Stimulated activated CD4-positive, alpha-beta T cell treated with anti-CD3 and anti-CD28 coated beads, Interleukin-1b, Interleukin-23, amount 100 ng/mL, for 24 hours (primary cell): Measurements from ENCODE around the gene EXOC3L4.

Experiments
- DNase-seq, 4 experiments: peaks; one replicate each; pipeline ENCODE4 v3.0.0-alpha.2; 2020; ENCODE audit warnings: low read depth in 4 of 4, low spot score in 1 of 4

Gene EXOC3L4

GRCh38 chr14:103131580-103131979, 37.1 kb downstream of the EXOC3L4 start:
- no peak for DNase-seq

- DNase-seq = no peak
These were observed 38.1 kb downstream of the EXOC3L4 start for GRCh38 chr14:103132381-103133209.

- no peak for DNase-seq
These were observed 39.0 kb downstream of the EXOC3L4 start for GRCh38 chr14:103133210-103134140.

- no peak for DNase-seq
These were observed 39.9 kb downstream of the EXOC3L4 start for GRCh38 chr14:103134405-103134804.

- no peak for DNase-seq
These were observed 40.4 kb downstream of the EXOC3L4 start for GRCh38 chr14:103134919-103135318.

- no peak for DNase-seq
These were observed 41.1 kb downstream of the EXOC3L4 start for GRCh38 chr14:103135333-103136260.

GRCh38 chr14:103136388-103137271, 42.1 kb downstream of the EXOC3L4 start:
- DNase-seq = no peak

- DNase-seq = no peak
These were observed 43.3 kb downstream of the EXOC3L4 start for GRCh38 chr14:103137689-103138300.

GRCh38 chr14:103138301-103139131, 44.0 kb downstream of the EXOC3L4 start:
- no peak for DNase-seq

GRCh38 chr14:103139132-103140025, 44.9 kb downstream of the EXOC3L4 start:
- no peak for DNase-seq

GRCh38 chr14:103140316-103141109, 46.0 kb downstream of the EXOC3L4 start:
- DNase-seq = no peak

- no peak for DNase-seq
These were observed 46.7 kb downstream of the EXOC3L4 start for GRCh38 chr14:103141117-103141796.

- DNase-seq = no peak
These were observed 47.5 kb downstream of the EXOC3L4 start for GRCh38 chr14:103142026-103142425.

GRCh38 chr14:103142721-103143302, 48.3 kb downstream of the EXOC3L4 start:
- DNase-seq = no peak

- no peak for DNase-seq
These were observed 49.0 kb downstream of the EXOC3L4 start for GRCh38 chr14:103143506-103143905.

GRCh38 chr14:103144085-103144484, 49.6 kb downstream of the EXOC3L4 start:
- DNase-seq = no peak
